Endothelial cell of umbilical vein (primary cell): ENCODE data around the gene CLEC12A. TPM values are rescaled to one million over a fixed set of nuclear protein-coding genes. Genes with fewer than 3 reads are reported as not detected.

Source experiments
- BruUV-seq: library from RNA; stranded (reverse); fragments of 400-500 nt; replicated peaks from 2 replicates; lab custom pipeline; 2021; lab: Mats Ljungman, UMichigan
- CTCF ChIA-PET: fragments of 300-600, 350-600 bp; sonication (Branson Sonifier 250); formaldehyde crosslinking; loops from one replicate; lab custom pipeline; 2021; ENCODE audit warnings: antibody characterized with exemption, inconsistent platforms; lab: Charles Lee
- POLR2A ChIA-PET: fragments of 300-600, 350-600 bp; sonication (Branson Sonifier 250); formaldehyde crosslinking; loops from one replicate; lab custom pipeline; 2021; ENCODE audit warnings: antibody characterized with exemption, inconsistent platforms; lab: Charles Lee
- DNase-seq: peaks from one replicate; pipeline ENCODE4 v3.0.0-alpha.2; 2011; ENCODE audit warnings: low read depth, low spot score
- FAIRE-seq: peaks from 2 replicates; lab custom pipeline; 2011; peaks lifted over from hg19 to GRCh38; lab: Jason Lieb, UNC
- H2AFZ ChIP-seq: 2 replicates; pipeline ENCODE4 v1.6.0; 2012; ENCODE audit warnings: low read depth, low read length, control low read depth, inconsistent platforms
- H3K27ac ChIP-seq: 2 replicates; pipeline ENCODE4 v1.5.1; 2011; ENCODE audit warnings: low read depth, mild to moderate bottlenecking, control low read depth, low read length, moderate library complexity; ENCODE audit not compliant: insufficient read depth
- H3K27me3 ChIP-seq, 2 experiments: 2 replicates each; pipeline versions ENCODE4 v1.6.0 to v1.6.1; 2011; ENCODE audit warnings: low read length in 2 of 2, mixed read lengths in 1 of 2; ENCODE audit not compliant: control insufficient read depth in 2 of 2, insufficient read depth in 2 of 2
- H3K36me3 ChIP-seq, 2 experiments: 2 replicates in 1 of 2; 3 replicates in 1 of 2; pipeline ENCODE4 v1.5.1; 2011; ENCODE audit warnings: low read length in 2 of 2, mild to moderate bottlenecking in 1 of 2, moderate library complexity in 1 of 2; ENCODE audit not compliant: control insufficient read depth in 2 of 2, insufficient read depth in 2 of 2; ENCODE audit errors: extremely low read depth in 1 of 2
- H3K4me1 ChIP-seq: 3 replicates; pipeline ENCODE4 v1.5.1; 2011; ENCODE audit warnings: mild to moderate bottlenecking, low read length; ENCODE audit not compliant: control insufficient read depth, insufficient read depth; ENCODE audit errors: extremely low read depth
- H3K4me2 ChIP-seq: 2 replicates; pipeline ENCODE4 v1.6.1; 2011; ENCODE audit warnings: low read length, control low read depth, mixed read lengths; ENCODE audit not compliant: insufficient read depth
- H3K4me3 ChIP-seq, 3 experiments: fragments of 200-600 bp in 1 of 3; sonication (generic), shearing (Covaris generic) in 1 of 3; replicated peaks in 1 of 3; 2 replicates each; pipeline ENCODE4 v1.5.1; 2011 to 2016; ENCODE audit warnings: control low read depth in 3 of 3, low read length in 3 of 3, mild to moderate bottlenecking in 2 of 3, inconsistent platforms in 1 of 3, low read depth in 1 of 3, moderate library complexity in 1 of 3; ENCODE audit not compliant: insufficient read depth in 1 of 3
- H3K79me2 ChIP-seq: 2 replicates; pipeline ENCODE4 v1.6.0; 2012; ENCODE audit warnings: low read length, inconsistent platforms; ENCODE audit not compliant: control insufficient read depth, insufficient read depth
- H3K9ac ChIP-seq: replicated peaks from 2 replicates; pipeline ENCODE3; 2011; ENCODE audit warnings: low read length, control low read depth; ENCODE audit not compliant: insufficient read depth; ENCODE audit errors: extremely low read depth
- H3K9me1 ChIP-seq: replicated peaks from 3 replicates; pipeline ENCODE4 v1.6.0; 2011; ENCODE audit warnings: mild to moderate bottlenecking, low read length; ENCODE audit not compliant: control insufficient read depth, insufficient read depth; ENCODE audit errors: extremely low read depth
- H3K9me3 ChIP-seq: replicated peaks from 2 replicates; pipeline ENCODE4 v1.5.1; 2012; ENCODE audit warnings: low read length, inconsistent platforms; ENCODE audit not compliant: control insufficient read depth, insufficient read depth
- H4K20me1 ChIP-seq: replicated peaks from 2 replicates; pipeline ENCODE3; 2011; ENCODE audit warnings: mild to moderate bottlenecking, low read length; ENCODE audit not compliant: control insufficient read depth, insufficient read depth; ENCODE audit errors: extremely low read depth
- CTCF ChIP-seq, 2 donors: IDR thresholded peaks; 1 replicate in 1 of 2; 2 replicates in 1 of 2; pipeline ENCODE4 v1.5.1; 2011; ENCODE audit warnings: low read length in 2 of 2, mild to moderate bottlenecking in 2 of 2, moderate library complexity in 2 of 2, control low read depth in 1 of 2, inconsistent platforms in 1 of 2, low read depth in 1 of 2; ENCODE audit not compliant: insufficient read depth in 1 of 2; ENCODE audit errors: extremely low read depth in 1 of 2
- EZH2 ChIP-seq: IDR thresholded peaks from 2 replicates; pipeline ENCODE4 v1.6.1; 2012; ENCODE audit warnings: borderline replicate concordance, low read depth, mild to moderate bottlenecking, moderate library complexity, low read length, inconsistent platforms; ENCODE audit not compliant: severe bottlenecking
- FOS ChIP-seq: IDR thresholded peaks from 2 replicates; pipeline ENCODE4 v1.6.1; 2011; ENCODE audit warnings: mild to moderate bottlenecking, low read length, moderate library complexity, borderline replicate concordance; ENCODE audit not compliant: insufficient read depth
- GATA2 ChIP-seq: IDR thresholded peaks from 2 replicates; pipeline ENCODE4 v1.7.0; 2011; ENCODE audit warnings: low read depth, mild to moderate bottlenecking, moderate library complexity, mixed read lengths, low read length; ENCODE audit not compliant: insufficient read length, insufficient read depth
- JUN ChIP-seq: IDR thresholded peaks from 2 replicates; pipeline ENCODE4 v1.6.1; 2011; ENCODE audit warnings: borderline replicate concordance, low read depth; ENCODE audit not compliant: insufficient read length, insufficient read depth
- MAX ChIP-seq: IDR thresholded peaks from 2 replicates; pipeline ENCODE4 v1.6.1; 2011; ENCODE audit not compliant: insufficient read depth, insufficient read length
- MYC ChIP-seq: IDR thresholded peaks from one replicate; pipeline ENCODE4 v1.6.1; 2011; ENCODE audit warnings: mild to moderate bottlenecking, low read depth, low read length
- POLR2A ChIP-seq: IDR thresholded peaks from 2 replicates; pipeline ENCODE4 v1.6.1; 2012; ENCODE audit warnings: low read depth, mild to moderate bottlenecking, control low read depth, low read length
- POLR2AphosphoS5 ChIP-seq: IDR thresholded peaks from 2 replicates; pipeline ENCODE4 v1.6.1; 2012; ENCODE audit warnings: low read depth, mild to moderate bottlenecking, control low read depth, low read length, moderate library complexity; ENCODE audit not compliant: insufficient read depth
- dilution Hi-C: fragments of 300-500 bp; cut with MboI; formaldehyde crosslinking; loops from one replicate; pipeline ENCODE4 v1.15.0; 2019; ENCODE audit warnings: low sequenced_read_pairs; ENCODE audit not compliant: extremely low pct_ligation_motif_present
- intact Hi-C: fragments of 100-400 bp; cut with micrococcal nuclease; formaldehyde crosslinking; loops from one replicate; pipeline ENCODE4 v1.10.0; 2022
- polyA plus RNA-seq, 4 experiments: library from polyadenylated mRNA; depleted of rRNA in 3 of 4; stranded (reverse) in 3 of 4; unstranded in 1 of 4; fragments of >200 nt; gene quantifications; 2 replicates each; pipeline versions ENCODE4 v1.2.1 to v1.2.3, GENCODE V29; 2011 to 2012; ENCODE audit warnings: missing spikeins in 1 of 4
- total RNA-seq: library from RNA; stranded (reverse); gene quantifications from 2 replicates; pipeline ENCODE4 v1.2.3, GENCODE V29; 2021

The CLEC12A gene
- total and polyA plus RNA-seq, 2 donors (not counting 3 experiments of a cell fraction or from before 2014, with no cell fraction given) = not detected

GRCh38 chr12:9977916-9978315 lies 6.7 kb downstream of the CLEC12A start:
- no peaks in the 10 kb centered on the region for H4K20me1 ChIP-seq
- ChIA-PET POLR2A (no interaction called here), CTCF (interaction anchor here (1.1 to 1.9 kb wide), 2 partner anchors 16 to 32 kb away, joined by 3 to 6 read pairs; no protein-coding TSS in a partner anchor)
- H3K4me3 ChIP-seq = no peak overlapping the region
- BruUV-seq = no TSS peak
- no peak overlapping the region for H2AFZ ChIP-seq
- H3K9me1 ChIP-seq = no peaks in the 10 kb centered on the region
- no peak overlapping the region for H3K27ac ChIP-seq
- no peak for FAIRE-seq
- H3K36me3 ChIP-seq = no peaks in the 10 kb centered on the region
- TF ChIP-seq MAX = no peak
- no peak for TF ChIP-seq POLR2A
- no peak for TF ChIP-seq CTCF (IDR thresholded peaks at IDR 0.05; ENCODE audit: extremely low read depth in 1 of 2, insufficient read depth in 1 of 2, low read depth in 1 of 2, low read length in 2 of 2)
- no peak for TF ChIP-seq POLR2AphosphoS5
- TF ChIP-seq JUN = no peak
- TF ChIP-seq GATA2 = no peak
- no peak for TF ChIP-seq EZH2
- no peak for TF ChIP-seq MYC
- no peak for TF ChIP-seq FOS
- peaks cover 4 to 5% of the 10 kb centered on the region in 2 experiments for H3K27me3 ChIP-seq
- H3K79me2 ChIP-seq = no peaks in the 10 kb centered on the region
- intact Hi-C loops (no loop called here), dilution Hi-C loops (no loop called here)
- no peak overlapping the region for H3K9ac ChIP-seq
- DNase-seq = no peak
- H3K4me1 ChIP-seq = no peaks in the 10 kb centered on the region
- no peaks in the 10 kb centered on the region for H3K9me3 ChIP-seq
- H3K4me2 ChIP-seq = no peak overlapping the region
